GM23248 (cell line): ENCODE results near the gene RASA3.

ENCODE experiments used
- EZH2 ChIP-seq: fragments of 200-600 bp; sonication (generic); IDR thresholded peaks from 2 replicates; pipeline ENCODE4 v1.6.1; 2018; ENCODE audit warnings: antibody characterized with exemption, mild to moderate bottlenecking; ENCODE audit not compliant: insufficient read depth, poor library complexity, severe bottlenecking
- EZH2phosphoT487 ChIP-seq: fragments of 200-600 bp; sonication (generic); IDR thresholded peaks from 2 replicates; pipeline ENCODE4 v1.6.1; 2018; ENCODE audit warnings: antibody characterized with exemption, moderate library complexity, mild to moderate bottlenecking, low read depth; ENCODE audit not compliant: insufficient read depth

DNA sequence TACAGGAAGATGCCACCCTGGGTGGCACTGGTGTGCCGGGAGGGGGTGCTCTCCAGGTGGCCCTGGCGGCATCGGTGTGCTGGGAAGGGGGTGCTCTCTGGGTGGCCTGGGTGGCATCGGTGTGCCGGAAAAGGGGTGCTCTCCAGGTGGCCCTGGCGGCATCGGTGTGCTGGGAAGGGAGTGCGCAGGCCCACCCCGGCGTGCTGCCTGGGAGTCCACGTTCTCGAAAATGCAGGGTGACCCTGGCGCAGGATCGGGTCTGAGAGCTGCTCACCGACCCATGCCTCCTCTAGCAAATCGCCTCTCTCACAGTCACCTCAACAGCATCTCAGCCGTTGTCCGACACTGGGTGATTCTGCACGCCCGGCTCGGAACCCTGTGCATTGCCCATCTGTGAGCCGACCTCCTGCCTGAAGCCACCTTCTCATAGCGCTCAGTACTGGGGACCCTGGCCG is 36.4 kb downstream of the RASA3 start:
- TF ChIP-seq EZH2 (no peak), EZH2phosphoT487 (no peak)
